Activated T-cell treated with anti-CD3 and anti-CD28 coated beads for 48 hours (primary cell): ENCODE results near the gene LPAR6.

Experiments used
- DNase-seq: peaks from one replicate; pipeline ENCODE4 v3.0.0-alpha.2; 2020; ENCODE audit warnings: low read depth

LPAR6 gene

GRCh38 chr13:48414501-48414900 lies 1.6 kb upstream of the LPAR6 start:
- no peak for DNase-seq

DNA sequence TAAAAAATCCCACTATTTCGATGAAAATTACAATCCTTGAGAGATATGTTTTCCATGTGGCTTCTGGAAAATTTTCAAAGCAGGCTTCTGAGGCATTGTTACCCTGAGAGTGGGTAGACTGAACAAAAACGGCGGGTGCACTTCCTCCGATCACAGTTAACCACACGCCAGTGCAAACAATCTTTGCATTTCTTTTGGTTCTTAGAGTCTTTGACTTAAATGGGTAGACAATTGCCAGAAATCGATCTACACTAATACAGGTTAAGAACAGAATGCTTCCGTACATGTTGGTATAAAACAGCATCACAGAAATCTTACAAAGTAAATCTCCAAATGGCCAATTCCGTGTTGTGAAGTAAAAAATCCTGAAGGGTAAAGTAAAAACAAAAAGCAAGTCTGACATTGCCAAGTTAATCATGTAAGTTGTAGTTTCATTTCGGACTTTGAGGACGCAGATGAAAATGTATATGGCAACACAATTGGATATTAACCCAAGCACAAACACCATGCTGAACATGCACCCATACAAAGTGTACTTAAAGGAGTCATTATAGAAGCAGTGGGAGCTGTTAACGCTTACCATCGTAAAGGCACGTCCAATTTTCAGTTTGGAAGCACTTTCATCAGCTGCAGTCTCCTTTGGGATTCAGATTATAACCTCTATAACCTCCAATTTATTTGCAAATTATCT lies 927 bp downstream of the LPAR6 start:
- no peak for DNase-seq

GRCh38 chr13:48411147-48411794 lies 1.6 kb downstream of the LPAR6 start:
- DNase-seq: no peak

DNA sequence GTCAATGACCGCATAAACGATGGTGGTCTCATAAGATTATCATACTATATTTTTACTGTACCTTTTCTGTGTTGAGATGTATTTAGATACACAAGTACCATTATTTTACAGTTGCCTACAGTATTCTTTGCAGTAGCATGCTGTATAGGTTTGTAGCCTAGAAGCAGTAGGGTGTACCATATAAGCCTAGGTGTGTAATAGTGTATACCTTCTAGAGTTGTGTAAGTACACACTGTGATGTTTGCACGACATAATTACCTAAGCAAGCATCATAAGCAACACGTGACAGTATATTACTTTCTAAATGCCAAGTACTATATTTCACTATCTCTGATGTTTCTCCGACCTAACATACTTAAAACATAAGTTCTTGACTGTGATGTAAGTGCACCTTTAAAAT lies 2.7 kb downstream of the LPAR6 start:
- no peak for DNase-seq

DNA sequence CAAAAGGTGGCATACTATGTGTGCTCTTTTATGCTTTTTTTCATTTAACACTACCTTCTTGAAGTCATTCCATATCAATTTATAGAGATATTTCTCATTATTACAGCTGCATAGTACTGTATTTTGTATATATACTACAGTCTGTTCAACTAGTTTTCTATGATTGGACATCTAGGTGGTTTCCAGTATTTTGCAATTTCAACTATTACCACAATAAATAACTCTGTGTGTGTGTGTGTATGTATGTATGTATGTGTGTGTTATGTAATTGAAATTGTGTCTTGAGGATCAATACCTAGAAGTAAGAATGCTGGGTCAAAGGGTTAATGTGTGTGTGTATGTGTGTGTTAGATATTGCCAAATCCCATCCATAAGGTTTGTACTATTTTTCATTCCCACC lies 7.0 kb downstream of the LPAR6 start:
- no peak for DNase-seq

DNA sequence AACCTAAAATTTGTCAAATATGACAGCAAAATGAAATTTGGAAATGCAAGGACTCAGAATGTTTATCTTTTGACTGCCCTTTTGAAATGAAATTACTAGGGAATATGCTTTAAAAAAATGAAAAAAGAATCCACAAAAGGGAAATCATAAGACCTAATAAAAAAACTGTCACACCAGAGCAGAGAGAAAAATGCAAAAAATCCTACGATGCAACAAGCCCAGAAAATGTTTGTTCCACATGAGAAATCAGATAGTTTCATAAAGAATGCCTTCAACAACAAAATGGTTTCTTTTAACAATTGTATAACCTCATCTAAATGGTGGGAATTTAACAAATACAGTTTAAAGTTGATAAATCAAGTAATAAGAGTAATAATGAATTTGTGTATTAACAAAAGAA lies 8.0 kb downstream of the LPAR6 start:
- DNase-seq: no peak

GRCh38 chr13:48403913-48404312 lies 9.0 kb downstream of the LPAR6 start:
- DNase-seq: no peak

GRCh38 chr13:48403151-48403631 lies 9.7 kb downstream of the LPAR6 start:
- peak; percentile 30 for DNase-seq

GRCh38 chr13:48402325-48402932 lies 10.5 kb downstream of the LPAR6 start:
- DNase-seq: no peak

DNA sequence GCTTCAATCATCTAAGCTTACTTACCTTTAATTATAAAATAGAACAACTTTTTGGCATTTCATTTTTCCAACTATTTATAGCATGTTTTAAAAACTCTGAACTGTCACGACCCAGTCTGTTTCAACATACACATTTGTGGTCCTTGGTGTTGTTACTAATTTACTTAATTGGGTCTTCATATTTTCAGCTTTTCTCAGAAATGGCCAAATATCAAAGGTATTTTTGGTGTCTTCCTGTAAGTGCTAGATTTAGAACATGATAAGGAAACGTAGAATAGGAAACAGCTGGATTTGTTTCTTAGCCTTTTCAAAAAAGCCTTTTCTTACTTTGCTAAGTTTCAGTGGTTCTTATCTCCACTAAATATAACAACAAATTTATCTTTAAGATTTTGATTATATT lies 11.4 kb downstream of the LPAR6 start:
- DNase-seq: no peak

GRCh38 chr13:48400850-48401291 lies 12.0 kb downstream of the LPAR6 start:
- no peak for DNase-seq

- DNase-seq: no peak
Observed at GRCh38 chr13:48400090-48400694, 12.7 kb downstream of the LPAR6 start.

GRCh38 chr13:48398450-48399095 lies 14.3 kb downstream of the LPAR6 start:
- DNase-seq: no peak

DNA sequence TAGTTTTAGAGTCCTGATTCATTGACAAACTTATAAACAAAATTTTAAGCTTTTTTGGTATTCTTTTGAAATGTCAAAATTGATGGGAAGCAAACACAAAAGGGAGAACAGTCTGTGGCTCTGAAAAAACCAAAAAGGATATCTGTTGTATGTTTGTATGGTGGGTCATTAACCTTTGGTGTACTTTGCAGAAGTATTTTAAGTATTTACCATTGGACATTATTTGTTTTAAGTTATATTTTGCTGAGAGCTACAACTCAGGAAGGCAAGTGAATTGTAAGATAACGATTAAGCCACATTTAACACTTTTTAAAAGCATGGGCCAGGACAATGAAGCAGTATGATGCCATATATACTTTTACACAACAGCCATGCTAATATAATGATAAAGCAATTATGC lies 15.2 kb downstream of the LPAR6 start:
- DNase-seq: no peak

DNA sequence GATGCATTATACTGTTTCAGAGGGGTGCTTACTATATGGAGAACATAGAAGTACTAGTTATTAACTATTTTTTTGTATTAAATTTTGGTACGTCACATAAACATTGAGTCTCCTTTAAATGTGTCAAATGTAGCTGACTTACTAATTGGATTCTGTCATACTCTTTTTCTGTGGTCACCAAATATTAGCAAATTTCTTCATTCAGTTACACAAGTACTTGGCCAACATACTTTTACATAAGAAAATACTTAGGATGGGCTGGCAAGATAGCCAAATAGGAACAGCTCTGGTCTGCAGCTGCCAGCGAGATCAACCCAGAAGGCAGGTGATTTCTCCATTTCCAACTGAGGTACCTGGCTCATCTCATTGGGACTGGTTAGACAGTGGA lies 19.2 kb downstream of the LPAR6 start:
- no peak for DNase-seq

DNA sequence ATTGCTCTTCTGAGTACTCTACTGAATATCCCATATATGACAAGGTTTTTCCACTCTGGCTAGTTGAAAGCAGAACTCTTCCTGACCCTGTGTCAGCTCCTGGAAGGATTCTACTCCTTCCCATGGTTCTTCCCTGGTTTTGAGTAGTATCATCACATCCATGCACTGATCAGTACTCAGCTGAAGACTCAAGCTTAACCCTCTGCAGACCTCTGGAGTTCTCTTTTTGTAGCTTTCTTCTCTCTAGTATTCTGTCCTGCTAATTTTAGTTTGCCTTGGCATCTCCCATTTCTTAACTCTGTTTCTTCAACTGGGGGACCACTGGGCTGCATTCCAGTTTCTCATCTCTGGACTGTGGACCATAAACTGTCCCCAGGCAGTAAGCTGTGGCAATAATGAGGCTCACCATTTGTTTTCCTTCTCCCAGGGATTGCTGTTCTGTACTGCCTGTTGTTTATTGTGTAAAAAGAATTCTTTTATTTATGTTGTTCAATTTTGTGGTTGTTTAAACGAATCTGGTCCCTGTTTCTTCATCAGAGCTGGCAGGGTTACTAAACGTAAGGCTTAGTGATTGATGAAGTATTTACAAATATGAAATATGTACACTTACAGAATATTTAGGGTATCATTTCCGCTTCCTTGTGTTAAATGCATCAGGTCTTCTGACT lies 19.7 kb downstream of the LPAR6 start:
- DNase-seq: no peak

DNA sequence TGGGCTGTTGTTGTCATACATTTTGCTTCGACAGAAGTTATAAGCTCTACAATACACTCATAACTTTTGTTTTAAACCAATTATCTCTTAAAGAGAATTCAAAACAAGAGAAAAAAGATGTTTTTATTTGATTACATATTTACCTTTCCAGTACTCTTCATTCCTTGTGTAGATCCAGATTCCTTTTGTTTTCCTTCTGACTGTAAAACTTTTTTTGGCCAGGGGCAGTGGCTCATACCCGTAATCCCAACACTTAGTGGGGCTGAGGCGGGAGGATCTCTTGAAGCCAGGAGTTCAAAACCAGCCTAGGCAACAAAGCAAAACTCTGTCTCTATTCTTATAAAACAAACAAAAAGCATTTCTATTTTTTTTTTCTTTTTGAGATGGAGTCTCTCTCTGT lies 21.7 kb downstream of the LPAR6 start:
- no peak for DNase-seq

- no peak for DNase-seq
Observed at GRCh38 chr13:48386816-48387215, 26.1 kb downstream of the LPAR6 start.

DNA sequence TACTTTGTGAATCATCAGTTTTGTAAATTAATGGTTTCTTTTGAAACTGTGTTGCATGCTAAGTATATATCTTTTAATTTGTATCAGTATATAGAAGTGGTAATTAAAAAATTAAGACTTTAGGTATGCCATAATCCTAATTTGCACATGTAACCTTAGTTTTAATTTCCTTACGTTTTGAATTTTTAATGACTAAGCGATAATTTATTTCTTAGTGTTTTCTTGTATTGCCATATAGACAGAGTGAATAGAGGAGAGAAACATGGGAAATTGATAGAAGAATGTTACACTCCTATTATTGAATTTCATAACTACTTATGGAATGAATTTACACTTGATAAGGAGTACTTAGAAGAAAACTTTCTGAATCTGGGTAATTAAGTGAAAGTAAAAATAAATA lies 29.5 kb downstream of the LPAR6 start:
- no peak for DNase-seq

DNA sequence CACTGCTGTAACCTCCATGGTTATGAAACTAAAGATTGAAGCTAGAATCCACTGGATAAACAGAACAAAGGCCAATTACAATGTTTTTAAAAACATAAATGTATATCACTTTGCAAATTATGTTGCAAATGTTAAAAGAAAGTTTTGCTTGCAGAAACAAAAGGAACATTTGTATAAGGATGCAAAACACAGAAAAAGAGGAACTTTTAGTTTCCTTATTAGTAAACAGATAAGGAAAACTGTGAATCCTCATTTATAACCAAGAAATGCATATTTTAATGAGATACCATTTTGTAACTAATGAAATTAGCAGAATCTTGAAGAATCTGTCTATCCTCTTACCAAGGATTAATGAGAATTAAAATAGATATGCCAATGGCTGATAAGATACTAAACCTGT lies 32.3 kb downstream of the LPAR6 start:
- DNase-seq: no peak

DNA sequence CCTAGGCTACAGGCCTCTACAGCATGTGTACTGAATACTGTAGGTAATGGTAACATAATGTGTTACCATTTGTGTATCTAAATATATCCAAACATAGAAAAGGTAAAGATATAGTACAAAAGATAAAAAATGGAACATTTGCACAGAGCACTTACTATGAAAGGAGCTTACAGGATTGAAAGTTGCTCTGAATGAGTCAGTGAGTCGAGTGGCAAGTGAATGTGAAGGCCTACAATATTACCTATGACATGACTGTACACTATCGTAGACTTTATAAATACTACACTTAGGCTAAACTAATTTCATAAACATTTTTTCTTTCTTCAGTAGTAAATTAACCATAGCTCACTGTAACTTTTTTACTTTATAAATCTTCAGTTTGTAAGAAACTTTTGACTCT lies 35.1 kb downstream of the LPAR6 start:
- DNase-seq: no peak

- DNase-seq: no peak
Observed at GRCh38 chr13:48370815-48371214, 42.1 kb downstream of the LPAR6 start.
